PC-3 (cell line): ENCODE measurements around the gene ANTXR1. TPM values are rescaled to one million over a fixed set of nuclear protein-coding genes. Genes with fewer than 3 reads are reported as not detected.
A peak's percentile ranks its signal among the peaks of the same experiment; 100 is the strongest.

Experiments
- ATAC-seq: fragments of 200-7000 bp; cut with Tn5 transposase; 2 replicates; pipeline ENCODE4 v1.9.1; 2020; ENCODE audit warnings: mild to moderate bottlenecking, moderate library complexity
- BruUV-seq: library from RNA; stranded (reverse); fragments of 400-500 nt; replicated peaks from 2 replicates; lab custom pipeline; 2021; lab: Mats Ljungman, UMichigan
- CTCF ChIA-PET: fragments of 300-600 bp; sonication (Branson Sonifier 250); formaldehyde crosslinking; loops from one replicate; lab custom pipeline; 2022; ENCODE audit warnings: antibody characterized with exemption; lab: Charles Lee
- POLR2A ChIA-PET: fragments of 300-600 bp; sonication (Branson Sonifier 250); formaldehyde crosslinking; loops from one replicate; lab custom pipeline; 2022; ENCODE audit warnings: antibody characterized with exemption; ENCODE audit not compliant: unreplicated experiment; lab: Charles Lee
- DNase-seq: peaks from one replicate; pipeline ENCODE4 v3.0.0-alpha.2; 2015
- H2AFZ ChIP-seq: fragments of 300-600 bp; sonication (generic); 2 replicates; pipeline ENCODE4 v1.6.0; 2016; ENCODE audit warnings: antibody characterized with exemption, low read length
- H3F3A ChIP-seq: fragments of 300-600 bp; sonication (generic); one replicate; pipeline ENCODE4 v1.6.0; 2017; ENCODE audit warnings: antibody characterized with exemption, low read length, control low read depth, mild to moderate bottlenecking; ENCODE audit not compliant: unreplicated experiment
- H3K27ac ChIP-seq: fragments of 300-600 bp; sonication (generic); 2 replicates; pipeline ENCODE4 v1.5.1; 2016; ENCODE audit warnings: mild to moderate bottlenecking, low read length
- H3K27me3 ChIP-seq: fragments of 300-600 bp; sonication (generic); 2 replicates; pipeline ENCODE4 v1.6.1; 2016; ENCODE audit warnings: low read length, mixed read lengths
- H3K36me3 ChIP-seq: fragments of 300-600 bp; sonication (generic); 2 replicates; pipeline ENCODE4 v1.6.1; 2016; ENCODE audit warnings: low read depth, mixed run types, low read length, mixed read lengths
- H3K4me1 ChIP-seq: fragments of 300-600 bp; sonication (generic); 2 replicates; pipeline ENCODE4 v1.5.1; 2016; ENCODE audit warnings: low read length; ENCODE audit not compliant: insufficient read depth
- H3K4me2 ChIP-seq: fragments of 300-600 bp; sonication (generic); 2 replicates; pipeline ENCODE4 v1.6.0; 2016; ENCODE audit warnings: low read length
- H3K4me3 ChIP-seq: fragments of 300-600 bp; sonication (generic); 2 replicates; pipeline ENCODE4 v1.5.1; 2016; ENCODE audit warnings: mild to moderate bottlenecking, low read length, mixed read lengths
- H3K79me2 ChIP-seq: fragments of 300-600 bp; sonication (generic); 2 replicates; pipeline ENCODE4 v1.6.1; 2017; ENCODE audit warnings: low read length, mixed read lengths
- H3K9ac ChIP-seq: fragments of 300-600 bp; sonication (generic); 2 replicates; pipeline ENCODE4 v1.6.0; 2016; ENCODE audit warnings: mild to moderate bottlenecking, low read length
- H3K9me2 ChIP-seq: fragments of 300-600 bp; sonication (generic); replicated peaks from 2 replicates; pipeline ENCODE4 v1.6.1; 2016; ENCODE audit warnings: mixed run types, low read length, mixed read lengths
- H3K9me3 ChIP-seq: fragments of 300-600 bp; sonication (generic); 2 replicates; pipeline ENCODE4 v1.6.1; 2016; ENCODE audit warnings: low read length, mixed read lengths
- H4K20me1 ChIP-seq: fragments of 300-600 bp; sonication (generic); 2 replicates; pipeline ENCODE4 v1.6.1; 2016; ENCODE audit warnings: low read length, mixed read lengths
- CTCF ChIP-seq: fragments of 300-600 bp; sonication (generic); conservative IDR thresholded peaks from 2 replicates; pipeline ENCODE4 v1.5.1; 2017; ENCODE audit warnings: antibody characterized with exemption, low read depth, mild to moderate bottlenecking, low read length
- EZH2 ChIP-seq: fragments of 300-600 bp; sonication (generic); IDR thresholded peaks from one replicate; pipeline ENCODE4 v1.6.1; 2017; ENCODE audit warnings: antibody characterized with exemption, mild to moderate bottlenecking, low read length; ENCODE audit not compliant: unreplicated experiment
- EZH2phosphoT487 ChIP-seq: fragments of 300-600 bp; sonication (generic); IDR thresholded peaks from 2 replicates; pipeline ENCODE4 v1.6.1; 2018; ENCODE audit warnings: mild to moderate bottlenecking, antibody characterized with exemption, low read length, borderline replicate concordance
- intact Hi-C: fragments of 100-400 bp; cut with micrococcal nuclease; formaldehyde crosslinking; loops from 2 replicates; pipeline ENCODE4 v1.9.0; 2023
- total RNA-seq: library from RNA; depleted of rRNA; stranded (reverse); fragments of >200 nt; gene quantifications from 2 replicates; pipeline ENCODE4 v1.2.3, GENCODE V29; 2014

Gene ANTXR1
- total RNA-seq, 1 experiment from 2014 or later = 31.2 TPM

- intact Hi-C loops = no loop called here
- H3K79me2 ChIP-seq = no peaks in the 10 kb centered on the region
- ATAC-seq (no peak), DNase-seq (no peak)
- H3K27ac ChIP-seq = no peak overlapping the region
- H4K20me1 ChIP-seq = no peaks in the 10 kb centered on the region
- no peaks in the 10 kb centered on the region for H3F3A ChIP-seq
- no peak overlapping the region for H3K4me2 ChIP-seq
- no TSS peak for BruUV-seq
- no peak overlapping the region for H3K4me3 ChIP-seq
- no peaks in the 10 kb centered on the region for H3K9me3 ChIP-seq
- TF ChIP-seq CTCF (no peak), EZH2phosphoT487 (no peak), EZH2 (no peak)
- ChIA-PET POLR2A (no interaction called here), CTCF (interaction anchor here (0.6 kb wide), 1 partner anchor 54 kb away, joined by 3 read pairs; no protein-coding TSS in a partner anchor)
- H2AFZ ChIP-seq = no peak overlapping the region
- H3K9ac ChIP-seq = no peak overlapping the region
- H3K4me1 ChIP-seq = peaks cover 18% of the 10 kb centered on the region
- no peaks in the 10 kb centered on the region for H3K9me2 ChIP-seq
- no peaks in the 10 kb centered on the region; the same call in 1 of the 2 replicates for H3K36me3 ChIP-seq
- no peaks in the 10 kb centered on the region for H3K27me3 ChIP-seq
Observed at GRCh38 chr2:69059731-69060290, 46.8 kb downstream of the ANTXR1 start.

- no peak overlapping the region for H3K27ac ChIP-seq
- H3K4me3 ChIP-seq = no peak overlapping the region
- intact Hi-C loops = no loop called here
- H3K9me3 ChIP-seq = no peaks in the 10 kb centered on the region
- H3K4me2 ChIP-seq = no peak overlapping the region
- H4K20me1 ChIP-seq = no peaks in the 10 kb centered on the region
- H3K9me2 ChIP-seq = no peaks in the 10 kb centered on the region
- DNase-seq = no peak
- CTCF ChIA-PET = interaction anchor here (1.0 kb wide), 1 partner anchor 61 kb away, joined by 4 read pairs; no protein-coding TSS in a partner anchor
- H3K27me3 ChIP-seq = no peaks in the 10 kb centered on the region
- H3F3A ChIP-seq = no peaks in the 10 kb centered on the region
- H3K4me1 ChIP-seq = peaks cover 18% of the 10 kb centered on the region
- no peaks in the 10 kb centered on the region; the same call in 1 of the 2 replicates for H3K36me3 ChIP-seq
- no peak overlapping the region for H3K9ac ChIP-seq
- no peaks in the 10 kb centered on the region for H3K79me2 ChIP-seq
- no TSS peak for BruUV-seq
- TF ChIP-seq EZH2 (no peak), CTCF (no peak), EZH2phosphoT487 (no peak)
- no peak overlapping the region for H2AFZ ChIP-seq
- POLR2A ChIA-PET = no interaction called here
- no peak for ATAC-seq
Observed at GRCh38 chr2:69060938-69061501, 48.0 kb downstream of the ANTXR1 start.

GRCh38 chr2:69061525-69061924 lies 48.5 kb downstream of the ANTXR1 start:
- BruUV-seq = no TSS peak
- Histone ChIP-seq H4K20me1 (no peaks in the 10 kb centered on the region), H2AFZ (no peak overlapping the region), H3K9me2 (no peaks in the 10 kb centered on the region), H3K9ac (no peak overlapping the region), H3F3A (no peaks in the 10 kb centered on the region), H3K9me3 (no peaks in the 10 kb centered on the region), H3K79me2 (no peaks in the 10 kb centered on the region), H3K4me2 (peak overlapping the region; percentile 5; the same call in 1 of the 2 replicates), H3K27ac (peak overlapping the region; percentile 53; the same call in 1 of the 2 replicates), H3K4me3 (no peak overlapping the region), H3K27me3 (no peaks in the 10 kb centered on the region), H3K4me1 (peaks cover 18% of the 10 kb centered on the region), H3K36me3 (no peaks in the 10 kb centered on the region; the same call in 1 of the 2 replicates)
- ChIA-PET CTCF (interaction anchor here (1.0 kb wide), 1 partner anchor 61 kb away, joined by 4 read pairs; no protein-coding TSS in a partner anchor), POLR2A (no interaction called here)
- ATAC-seq (no peak), DNase-seq (no peak)
- intact Hi-C loops = no loop called here
- no peak for TF ChIP-seq EZH2
- TF ChIP-seq CTCF = 0 out of 2 replicates have a peak, but pooled peaks have one; percentile 19
